AG04449 (cell line): ENCODE measurements around the gene TBC1D3B.

Experiments
- CTCF ChIA-PET: fragments of 350-600 bp; formaldehyde crosslinking; extraction: SDS; loops from one replicate; lab custom pipeline; 2021; ENCODE audit warnings: antibody characterized with exemption; lab: Yijun Ruan, JAX
- POLR2A ChIA-PET: fragments of 400-600, 350-600 bp; formaldehyde crosslinking; extraction: SDS; loops from one replicate; lab custom pipeline; 2020; ENCODE audit warnings: antibody characterized with exemption, inconsistent platforms; lab: Yijun Ruan, JAX
- DNase-seq: peaks from one replicate; pipeline ENCODE4 v3.0.0-alpha.2; 2010; ENCODE audit warnings: low read depth, low spot score
- H3K4me3 ChIP-seq: 2 replicates; pipeline ENCODE4 v1.5.1; 2011; ENCODE audit warnings: low read depth, mild to moderate bottlenecking, control low read depth, low read length
- TF ChIP-seq, protein P1 (sequence below): IDR thresholded peaks from one replicate; pipeline ENCODE4 v1.5.1; 2011; ENCODE audit warnings: mild to moderate bottlenecking, moderate library complexity, low read length, control low read depth, inconsistent platforms; ENCODE audit not compliant: insufficient read depth; ENCODE audit errors: missing control alignments

Gene TBC1D3B

DNA sequence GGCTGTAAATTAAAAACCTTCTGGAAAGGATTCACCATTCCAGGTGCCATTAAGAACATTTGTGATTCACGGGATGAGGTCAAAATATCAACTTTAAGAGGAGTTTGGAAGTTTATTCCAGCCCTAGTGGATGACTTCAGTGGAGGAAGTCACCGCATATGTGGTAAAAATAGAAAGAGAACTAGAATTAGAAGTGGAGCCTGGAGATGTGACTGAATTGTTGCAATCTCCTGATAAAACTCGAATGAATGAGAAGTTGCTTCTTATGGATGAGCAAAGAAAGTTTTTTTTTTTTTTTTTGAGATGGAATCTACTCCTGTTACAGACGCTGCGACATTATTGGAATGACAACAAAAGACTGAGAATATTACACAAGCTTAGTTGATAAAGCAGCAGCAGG is 46.1 kb downstream of the TBC1D3B start:
- CTCF ChIA-PET: interaction anchor here (2.2 kb wide), 1 partner anchor 19 kb away, joined by 11 read pairs; no protein-coding TSS in a partner anchor
- TF ChIP-seq, protein P1, sequence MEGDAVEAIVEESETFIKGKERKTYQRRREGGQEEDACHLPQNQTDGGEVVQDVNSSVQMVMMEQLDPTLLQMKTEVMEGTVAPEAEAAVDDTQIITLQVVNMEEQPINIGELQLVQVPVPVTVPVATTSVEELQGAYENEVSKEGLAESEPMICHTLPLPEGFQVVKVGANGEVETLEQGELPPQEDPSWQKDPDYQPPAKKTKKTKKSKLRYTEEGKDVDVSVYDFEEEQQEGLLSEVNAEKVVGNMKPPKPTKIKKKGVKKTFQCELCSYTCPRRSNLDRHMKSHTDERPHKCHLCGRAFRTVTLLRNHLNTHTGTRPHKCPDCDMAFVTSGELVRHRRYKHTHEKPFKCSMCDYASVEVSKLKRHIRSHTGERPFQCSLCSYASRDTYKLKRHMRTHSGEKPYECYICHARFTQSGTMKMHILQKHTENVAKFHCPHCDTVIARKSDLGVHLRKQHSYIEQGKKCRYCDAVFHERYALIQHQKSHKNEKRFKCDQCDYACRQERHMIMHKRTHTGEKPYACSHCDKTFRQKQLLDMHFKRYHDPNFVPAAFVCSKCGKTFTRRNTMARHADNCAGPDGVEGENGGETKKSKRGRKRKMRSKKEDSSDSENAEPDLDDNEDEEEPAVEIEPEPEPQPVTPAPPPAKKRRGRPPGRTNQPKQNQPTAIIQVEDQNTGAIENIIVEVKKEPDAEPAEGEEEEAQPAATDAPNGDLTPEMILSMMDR: no peak
- DNase-seq: no peak
- H3K4me3 ChIP-seq: no peak overlapping the region
- POLR2A ChIA-PET: no interaction called here

DNA sequence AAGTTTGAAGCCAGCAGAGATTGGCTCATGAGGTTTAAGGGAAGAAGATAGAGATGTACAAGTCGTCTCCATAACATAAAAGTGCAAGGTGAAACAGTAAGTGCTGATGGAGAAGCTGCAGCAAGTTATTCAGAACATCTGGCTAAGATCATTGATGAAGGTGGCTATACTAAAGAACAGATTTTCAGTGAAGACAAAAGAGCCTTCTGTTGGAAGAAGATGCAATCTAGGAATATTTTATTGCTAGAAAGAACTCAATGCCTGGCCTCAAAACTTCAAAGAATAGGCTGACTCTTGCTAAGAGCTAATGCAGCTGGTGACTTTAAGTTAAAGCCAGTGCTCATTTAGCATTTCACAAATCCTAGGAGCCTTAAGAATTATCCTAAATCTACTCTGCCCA is 46.8 kb downstream of the TBC1D3B start:
- no peak overlapping the region for H3K4me3 ChIP-seq
- DNase-seq: no peak
- CTCF ChIA-PET: interaction anchor here (1.0 to 2.2 kb wide), 2 partner anchors 19 to 53 kb away, joined by 4 to 11 read pairs; no protein-coding TSS in a partner anchor
- POLR2A ChIA-PET: no interaction called here
- TF ChIP-seq, protein P1: no peak

DNA sequence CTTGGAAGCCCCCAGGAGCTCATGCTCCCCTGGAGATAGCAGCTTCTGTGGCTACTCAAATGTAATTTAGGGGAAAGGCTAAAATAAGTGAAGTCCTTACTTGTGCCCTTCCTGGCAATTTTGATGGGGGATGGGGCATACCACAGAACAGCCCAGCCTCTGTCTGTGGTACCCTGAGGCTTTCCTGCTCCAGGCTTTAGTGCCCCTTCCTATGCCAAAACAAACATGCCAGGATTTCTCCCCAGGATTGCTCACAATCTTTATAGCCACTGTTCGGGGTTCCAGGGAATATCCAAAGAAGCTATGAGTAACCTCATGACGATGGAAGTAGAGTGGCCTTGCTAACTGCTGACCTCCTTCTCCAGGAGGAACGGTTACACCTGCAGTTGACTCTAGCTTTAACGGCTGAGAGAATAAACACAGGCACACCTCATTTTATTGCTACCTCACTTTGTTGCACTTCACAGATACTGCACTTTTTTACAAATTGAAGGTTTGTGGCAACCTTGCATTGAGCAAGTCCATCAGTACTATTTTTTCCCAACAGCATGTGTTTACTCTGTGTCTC is 47.9 kb downstream of the TBC1D3B start:
- ChIA-PET POLR2A (interaction anchor here (0.6 kb wide), 1 partner anchor 696 kb away, joined by 4 read pairs; the partner anchor contains the start of gene SLFN12), CTCF (interaction anchor here (1.3 to 2.2 kb wide), 2 partner anchors 18 to 20 kb away, joined by 7 to 11 read pairs; no protein-coding TSS in a partner anchor)
- TF ChIP-seq, protein P1: no peak

DNA sequence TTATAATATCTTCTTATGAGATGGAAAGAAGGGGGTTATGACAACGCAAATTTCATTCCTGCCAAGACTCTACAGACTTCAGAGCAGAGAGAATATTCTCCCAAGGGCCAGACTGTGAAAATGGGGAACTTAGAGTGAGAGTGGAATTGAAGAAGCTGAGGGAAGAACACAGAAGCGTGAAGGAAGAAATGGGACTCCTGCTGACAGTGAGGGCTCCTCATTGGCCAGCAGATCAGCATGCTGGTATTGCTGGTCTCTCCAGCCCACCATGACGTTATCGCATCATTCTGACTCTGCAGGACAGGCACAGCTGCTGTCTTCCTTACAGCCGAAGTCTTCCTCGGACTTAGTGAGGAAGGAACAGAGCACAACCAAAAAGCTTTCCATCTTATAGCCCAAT is 48.5 kb downstream of the TBC1D3B start:
- CTCF ChIA-PET: interaction anchor here (1.3 to 2.2 kb wide), 2 partner anchors 18 to 21 kb away, joined by 7 to 11 read pairs; no protein-coding TSS in a partner anchor
- no peak overlapping the region for H3K4me3 ChIP-seq
- POLR2A ChIA-PET: no interaction called here

More for the DNA sequence above, 47.9 kb downstream of the TBC1D3B start:
- DNase-seq: peak; percentile 10
- no peak overlapping the region for H3K4me3 ChIP-seq

DNA sequence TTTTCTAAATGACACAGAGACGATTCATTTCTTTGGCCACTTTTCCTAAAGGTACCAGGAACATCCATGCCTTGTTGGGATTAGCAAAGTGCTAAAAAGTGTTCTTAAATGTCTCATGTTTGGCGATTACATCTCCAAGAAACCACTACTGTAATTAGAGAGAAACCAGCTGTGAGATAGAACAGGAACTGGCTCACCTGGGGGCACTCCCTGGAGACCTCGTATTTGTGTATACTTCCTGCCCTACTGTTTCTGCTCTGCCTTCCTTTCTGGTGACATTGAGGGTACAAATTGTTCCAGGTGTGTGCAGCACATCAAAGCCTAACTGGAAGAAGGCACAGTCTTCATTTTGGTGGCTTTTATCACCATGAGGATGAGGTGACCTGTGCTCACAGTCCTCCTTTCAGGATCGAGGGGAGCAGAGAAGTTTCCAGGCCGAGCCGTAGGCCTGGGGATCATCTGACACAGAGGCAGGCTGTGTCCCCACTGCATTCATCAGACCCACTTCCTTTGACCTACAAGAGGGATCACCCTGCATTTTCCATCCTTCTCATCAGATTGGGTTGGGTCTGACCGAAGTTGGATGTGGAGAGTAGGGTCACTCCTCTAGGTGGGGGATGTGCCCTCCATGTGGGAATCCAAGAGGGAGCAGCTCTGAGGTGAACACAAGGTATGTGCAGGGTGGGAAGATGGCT is 49.1 kb downstream of the TBC1D3B start:
- ChIA-PET POLR2A (no interaction called here), CTCF (no interaction called here)
- H3K4me3 ChIP-seq: no peak overlapping the region
- DNase-seq: no peak
- TF ChIP-seq, protein P1: no peak

More for the DNA sequence above, 48.5 kb downstream of the TBC1D3B start:
- no peak for DNase-seq
- TF ChIP-seq, protein P1: no peak
